Eye (tissue), 1 donor: Measurements from ENCODE around the gene SLC22A13.
"Not testable (repeated sequence)": the region's sequence is repeated elsewhere in the genome, so short reads cannot be mapped to it uniquely, and the experiment has no call there.

Experiments used
- DNase-seq: peaks from one replicate; pipeline ENCODE4 v3.0.0-alpha.2; 2015

Gene SLC22A13

DNA sequence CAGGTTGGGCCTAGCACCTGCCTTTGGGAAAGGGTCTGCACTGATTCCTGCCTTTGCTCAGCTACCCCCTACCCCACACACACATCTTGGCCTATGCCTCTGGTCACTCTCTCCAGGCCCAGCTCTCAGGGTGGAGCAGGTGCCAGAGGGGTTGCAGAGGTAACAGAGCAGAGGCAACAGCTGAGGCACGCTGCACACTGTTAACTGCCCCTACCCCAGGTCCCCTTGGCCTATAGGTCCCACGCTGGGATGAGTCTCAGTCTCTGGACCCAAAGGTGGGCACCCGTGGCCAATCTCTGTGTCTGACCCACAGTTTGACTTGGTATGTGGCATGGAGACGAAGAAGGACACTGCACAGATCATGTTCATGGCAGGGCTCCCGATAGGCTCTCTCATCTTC, 41.3 kb downstream of the SLC22A13 start:
- no peak for DNase-seq

DNA sequence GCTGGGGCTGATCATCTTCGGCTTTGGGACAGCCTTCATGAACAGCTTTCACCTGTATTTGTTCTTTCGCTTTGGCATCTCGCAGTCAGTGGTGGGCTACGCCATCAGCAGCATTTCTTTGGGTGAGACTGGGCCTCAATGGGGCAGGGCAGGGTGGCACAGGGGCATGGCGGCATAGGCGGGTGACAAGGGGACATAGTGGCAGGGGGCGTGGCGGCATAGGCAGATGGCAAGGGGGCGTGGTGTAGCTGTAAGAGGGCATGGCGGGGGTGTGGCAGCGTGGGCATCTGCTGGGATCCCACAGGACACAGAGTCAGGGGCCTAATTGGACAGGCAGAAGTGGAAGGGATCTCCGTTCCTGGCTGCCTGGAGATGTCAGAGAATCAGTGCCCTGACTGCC, 42.0 kb downstream of the SLC22A13 start:
- DNase-seq, result no peak

DNA sequence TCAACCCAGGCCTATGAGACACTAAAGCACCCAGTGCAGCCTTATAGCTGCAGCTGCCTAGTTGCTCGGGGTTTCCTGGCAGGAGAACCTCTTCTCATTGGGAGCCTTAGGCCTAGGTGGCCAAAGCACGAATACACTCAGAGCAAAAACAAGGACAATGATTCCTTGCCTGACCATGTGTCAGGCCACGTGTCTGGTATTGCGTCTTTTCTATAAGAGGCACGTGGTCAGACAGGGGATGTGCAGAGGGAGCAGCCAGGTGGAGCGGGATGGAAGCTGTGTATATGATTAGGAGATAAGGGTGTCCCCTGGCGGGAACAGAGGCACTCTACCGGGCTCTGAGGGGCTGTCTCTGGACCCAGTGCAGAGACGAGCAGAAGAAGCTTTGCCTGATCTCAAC, 42.8 kb downstream of the SLC22A13 start:
- no peak for DNase-seq

DNA sequence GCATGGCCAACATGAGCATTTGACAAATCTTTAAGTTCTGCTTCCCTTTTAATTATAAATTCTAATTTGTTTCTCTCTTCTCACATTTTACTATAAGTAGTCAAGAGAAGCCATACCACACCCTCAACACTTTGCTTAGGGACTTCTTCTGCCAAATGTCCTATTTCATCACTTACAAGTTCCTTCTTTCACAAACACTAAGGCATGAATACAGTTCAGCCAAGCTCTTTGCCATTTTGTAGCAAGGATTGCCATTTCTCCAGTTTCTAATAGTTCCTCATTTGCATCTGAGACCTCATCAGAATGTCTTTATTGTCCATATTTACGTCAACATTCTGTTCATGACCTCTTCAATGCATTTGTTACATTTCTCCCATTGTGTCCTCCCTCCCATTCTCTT, 45.9 kb downstream of the SLC22A13 start:
- no peak for DNase-seq

DNA sequence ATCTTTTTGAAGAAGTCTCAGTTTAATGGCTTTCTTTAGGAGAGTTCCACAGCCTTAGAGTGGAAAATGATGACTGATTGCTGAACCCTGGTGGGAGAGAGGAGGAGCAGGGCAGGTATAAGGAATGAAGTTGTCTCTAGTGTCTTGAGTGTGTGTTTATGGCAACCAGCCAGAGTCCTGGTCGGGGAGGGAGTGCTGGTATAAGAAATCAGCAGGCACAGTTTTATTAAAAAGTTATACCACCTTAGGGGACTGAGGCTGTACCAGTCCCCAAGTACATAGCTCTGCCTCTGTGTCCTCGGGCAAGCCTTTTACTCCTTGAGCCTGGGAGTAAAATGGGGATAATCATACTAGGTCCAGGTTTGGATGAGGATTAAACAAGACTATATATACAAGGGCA, 46.3 kb downstream of the SLC22A13 start:
- DNase-seq, result no peak

DNA sequence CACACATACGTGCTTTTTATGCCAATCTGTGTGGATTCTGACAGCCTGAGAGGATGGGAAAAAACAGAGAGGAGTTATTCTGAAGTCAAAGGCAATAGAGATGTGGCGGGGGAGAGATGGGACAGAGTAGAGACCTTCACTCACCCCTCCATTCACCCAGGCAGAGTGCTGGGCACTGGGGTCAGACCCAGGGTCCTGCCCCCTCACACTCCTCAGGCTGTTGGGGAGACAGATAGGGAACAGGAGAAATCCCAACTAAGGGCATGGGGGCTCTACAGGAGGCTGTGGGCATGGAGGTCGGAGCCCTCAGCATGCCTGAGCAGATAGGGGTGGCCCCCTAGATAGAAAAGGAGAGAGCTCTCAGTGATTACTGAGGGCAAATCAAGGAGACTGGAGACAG, 46.7 kb downstream of the SLC22A13 start:
- no peak for DNase-seq

DNA sequence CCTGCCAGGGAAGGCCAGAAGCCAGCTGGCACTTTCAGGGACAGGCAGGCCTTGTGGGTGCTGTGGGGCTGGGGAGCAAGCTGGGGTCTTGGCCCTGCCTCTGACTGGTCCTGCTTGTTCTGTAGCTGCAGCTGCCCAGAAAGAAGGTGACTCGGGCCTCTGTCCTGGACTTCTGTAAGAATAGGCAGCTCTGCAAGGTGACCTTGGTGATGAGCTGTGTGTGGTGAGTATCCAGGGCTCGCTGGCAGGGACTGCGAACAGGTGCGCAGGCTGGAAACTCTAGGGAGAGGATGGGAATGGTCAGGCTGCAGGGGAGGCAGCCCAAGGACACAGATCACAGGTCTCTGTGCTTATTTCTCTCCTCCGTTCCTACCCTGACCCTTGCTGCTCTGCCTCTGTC, 47.7 kb downstream of the SLC22A13 start:
- no peak for DNase-seq

DNA sequence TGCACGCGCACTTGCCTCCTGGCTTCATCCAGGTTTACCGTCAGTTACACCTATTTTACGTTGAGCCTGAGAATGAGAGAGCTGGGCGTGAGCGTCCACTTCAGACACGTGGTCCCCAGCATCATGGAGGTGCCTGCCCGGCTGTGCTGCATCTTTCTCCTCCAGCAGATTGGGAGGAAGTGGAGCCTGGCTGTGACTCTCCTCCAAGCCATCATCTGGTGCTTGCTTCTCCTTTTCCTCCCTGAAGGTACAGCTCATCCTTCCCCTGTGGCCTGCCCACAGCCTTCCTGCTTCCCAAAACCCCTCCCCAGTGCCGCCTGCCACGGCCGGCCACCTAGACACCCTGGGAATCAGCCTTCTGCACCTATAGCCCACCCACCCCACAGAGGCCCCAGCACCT, 48.1 kb downstream of the SLC22A13 start:
- no peak for DNase-seq

DNA sequence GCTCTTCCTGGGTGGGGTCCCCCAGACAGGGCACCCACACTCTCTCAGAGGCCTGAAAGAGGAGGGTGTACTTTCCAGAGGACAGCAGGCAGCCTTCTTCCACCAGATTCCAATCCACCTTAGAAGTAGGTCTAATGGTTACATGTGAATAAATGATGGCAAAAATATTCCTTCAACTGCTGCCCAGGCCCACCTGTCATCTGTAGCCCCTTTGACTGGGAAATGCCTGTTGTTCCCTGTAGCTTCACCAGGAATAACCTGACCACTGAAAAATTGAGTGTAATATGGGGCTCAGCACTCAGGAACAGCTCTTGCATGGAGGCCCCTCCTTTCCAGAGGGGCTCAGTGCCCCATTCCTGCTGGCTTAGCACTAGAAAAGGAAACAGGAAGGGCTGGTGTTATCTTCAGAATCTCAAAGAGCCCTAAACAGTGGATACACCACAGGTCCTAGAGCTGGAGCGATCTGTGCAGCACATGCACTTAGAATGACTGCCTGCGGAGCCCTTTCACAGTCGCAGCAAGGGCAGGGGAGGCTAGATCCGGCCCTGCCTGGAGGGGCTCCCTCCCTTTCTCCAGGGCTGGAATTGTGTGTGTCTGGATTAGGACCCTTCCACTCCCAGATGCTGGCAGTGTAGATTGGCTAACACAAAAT, 48.6 kb downstream of the SLC22A13 start:
- DNase-seq, result no peak

DNA sequence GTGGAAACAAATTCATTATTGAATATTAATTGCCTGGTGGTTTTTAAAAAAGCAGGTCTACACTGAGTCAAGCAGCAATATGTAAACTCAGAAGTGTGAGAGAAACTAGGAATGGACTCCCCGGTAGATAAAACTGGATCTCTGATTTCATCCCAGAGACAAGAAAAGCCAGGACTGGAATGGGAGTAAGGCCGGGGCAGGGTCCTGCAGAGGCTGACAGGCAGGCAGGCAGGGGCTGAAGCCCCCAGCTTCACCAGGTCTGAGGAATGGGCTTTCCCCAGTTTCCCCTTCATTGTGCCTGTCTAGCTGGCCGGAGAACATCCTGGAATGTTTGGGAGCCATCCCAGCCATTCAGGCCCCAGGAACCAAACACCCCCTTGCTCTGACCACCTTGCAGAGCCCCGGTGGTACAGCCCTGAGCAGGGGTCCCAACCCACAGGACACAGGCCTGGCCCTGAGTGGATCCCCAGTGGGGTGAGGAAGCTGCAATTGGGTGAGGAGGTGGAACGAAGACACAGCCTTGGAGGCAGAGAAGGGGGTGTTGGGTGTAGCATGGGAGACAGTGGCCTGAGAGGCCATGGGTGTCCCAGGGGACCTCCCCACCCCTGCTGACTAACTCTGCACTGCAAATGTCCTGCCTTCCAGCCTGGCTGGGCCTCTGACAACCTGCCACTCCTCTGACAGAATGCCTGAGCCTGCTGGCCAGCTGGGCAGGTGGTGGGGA, 49.3 kb downstream of the SLC22A13 start:
- no peak for DNase-seq

DNA sequence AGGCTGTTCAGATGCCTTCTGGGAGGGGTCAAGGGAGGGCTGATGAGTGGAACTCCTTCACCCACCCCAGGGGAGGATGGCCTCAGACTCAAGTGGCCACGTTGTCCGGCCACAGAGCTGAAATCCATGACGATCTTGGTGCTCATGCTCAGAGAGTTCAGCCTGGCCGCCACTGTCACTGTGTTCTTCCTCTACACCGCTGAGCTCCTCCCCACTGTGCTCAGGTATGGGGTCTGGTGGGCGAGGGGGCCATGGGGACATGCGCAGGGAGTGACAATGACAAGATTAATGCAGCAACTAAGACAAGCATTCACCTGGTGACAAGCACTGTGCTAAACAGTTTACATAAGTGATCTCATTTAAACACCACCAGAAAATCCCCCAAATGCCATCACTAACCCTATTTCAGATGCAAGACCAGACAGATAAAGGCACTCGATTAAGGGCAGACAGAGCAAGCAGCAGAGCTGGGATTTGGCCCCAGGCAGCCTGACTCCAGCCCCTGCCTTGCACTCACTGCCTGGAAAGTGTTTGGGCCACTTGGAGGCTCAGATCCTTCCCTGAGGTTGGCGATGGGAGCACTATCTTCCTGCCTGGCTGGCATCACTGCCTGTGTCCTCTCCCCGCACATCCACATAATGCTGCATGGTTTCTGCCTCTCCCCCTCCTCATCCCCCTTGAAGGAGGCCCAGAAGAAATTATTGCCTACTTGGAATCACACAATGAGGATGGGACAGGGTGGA, 50.0 kb downstream of the SLC22A13 start:
- no peak for DNase-seq

DNA sequence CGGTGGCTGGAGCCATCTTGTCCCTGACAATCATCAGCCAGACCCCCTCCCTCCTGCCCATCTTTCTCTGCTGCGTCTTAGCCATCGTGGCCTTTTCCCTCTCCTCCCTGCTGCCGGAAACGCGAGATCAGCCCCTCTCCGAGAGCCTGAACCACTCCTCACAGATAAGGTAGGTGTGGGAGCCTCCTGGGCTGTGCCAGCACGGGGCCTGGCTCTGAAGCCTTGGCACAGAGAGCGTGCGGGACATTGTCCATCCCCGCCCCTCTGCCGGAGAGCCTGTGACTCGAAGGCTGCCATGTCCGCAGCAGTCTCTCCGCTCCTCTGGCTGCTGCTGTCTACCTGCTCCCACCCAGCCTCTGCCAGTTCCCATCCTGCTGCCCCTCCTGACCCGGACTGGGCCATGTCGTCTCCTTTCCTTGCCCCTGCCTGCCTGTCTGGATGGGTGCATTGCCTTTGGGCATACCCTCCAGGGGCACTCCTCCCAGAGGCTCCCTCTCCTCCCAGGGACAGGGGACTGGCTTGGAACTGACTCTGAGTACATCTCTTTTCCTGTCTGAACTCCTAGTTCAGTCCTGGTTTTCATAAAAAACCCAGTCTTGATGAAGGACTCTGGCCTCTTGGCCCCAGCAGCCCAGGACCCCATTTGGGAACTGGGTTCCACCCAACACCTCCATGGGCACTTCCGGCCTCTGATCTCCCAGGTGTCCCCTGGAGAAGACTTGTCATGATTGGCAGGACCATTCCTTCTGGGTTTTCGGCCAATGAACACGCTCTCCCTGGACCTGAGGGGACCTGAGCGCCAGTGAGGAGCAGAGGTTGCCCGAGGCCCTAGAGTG, 51.0 kb downstream of the SLC22A13 start:
- no peak for DNase-seq

DNA sequence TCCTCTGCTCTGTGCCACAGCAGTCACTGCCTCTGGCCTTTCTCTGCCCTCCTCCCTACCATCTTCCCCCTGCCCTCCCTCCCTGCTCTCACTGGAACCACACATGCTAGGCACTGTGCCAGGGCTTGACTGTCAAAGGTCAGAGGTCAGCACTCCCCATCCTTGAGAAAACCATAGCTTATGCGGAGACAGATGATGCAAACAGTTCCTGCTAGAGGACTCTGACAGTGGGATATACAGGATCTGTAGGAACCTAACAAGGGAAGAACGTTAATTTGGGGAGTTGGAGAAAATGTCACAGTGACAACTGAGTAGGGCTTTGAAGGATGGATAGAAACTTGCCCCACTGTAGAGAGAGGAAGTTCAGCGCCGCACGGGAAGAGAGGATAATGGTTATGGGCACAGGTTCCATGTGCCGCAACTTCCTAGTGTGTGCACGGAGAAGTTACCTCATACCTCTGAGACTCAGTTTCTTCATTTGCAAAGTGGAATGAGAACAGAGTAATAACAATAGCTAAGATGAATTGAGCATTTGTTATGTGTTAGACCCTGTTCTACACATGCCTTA, 51.7 kb downstream of the SLC22A13 start:
- DNase-seq, result no peak

DNA sequence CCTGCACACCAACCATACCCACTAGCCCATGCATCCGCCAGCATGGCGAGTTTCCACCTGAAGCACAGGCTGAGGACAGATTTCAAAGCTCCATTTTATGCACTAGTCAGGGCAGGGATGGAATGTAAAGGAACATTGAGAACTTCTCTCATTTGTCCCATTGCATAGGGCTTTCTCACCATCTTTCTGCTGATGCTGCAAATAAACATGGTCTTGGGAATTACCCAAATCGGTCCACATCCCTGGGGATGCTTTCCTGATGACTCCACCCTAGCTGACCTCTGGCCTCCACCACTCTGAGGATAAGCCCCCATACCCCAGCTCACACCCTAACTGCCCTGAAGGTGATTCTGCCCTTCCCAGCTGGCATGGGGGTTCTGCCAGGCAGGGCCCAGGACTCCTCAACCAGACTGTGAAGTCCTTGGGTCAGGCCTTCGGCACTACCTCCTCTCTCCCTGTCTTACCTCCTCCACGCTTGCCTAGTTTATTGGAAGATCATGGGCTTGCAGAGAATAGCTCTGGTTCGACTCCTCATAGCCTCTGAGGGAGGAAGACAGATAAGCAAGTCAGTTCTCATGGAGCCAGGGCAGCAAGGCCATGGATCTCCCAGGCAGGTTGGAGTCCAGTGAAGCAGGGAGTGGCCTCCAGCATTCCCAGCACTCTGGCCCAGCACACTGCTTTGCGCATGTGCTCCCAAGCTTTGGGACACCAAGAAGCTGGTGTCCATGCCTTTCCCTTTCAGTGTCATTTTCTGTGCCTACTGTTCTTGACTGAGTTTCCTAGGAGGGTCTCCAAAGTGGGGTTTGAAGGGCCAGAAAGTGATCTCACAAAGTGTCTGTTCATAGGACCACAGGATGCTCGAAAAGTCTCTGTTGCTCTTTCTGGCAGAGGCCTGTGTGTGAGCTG, 53.4 kb downstream of the SLC22A13 start:
- DNase-seq, result no peak

DNA sequence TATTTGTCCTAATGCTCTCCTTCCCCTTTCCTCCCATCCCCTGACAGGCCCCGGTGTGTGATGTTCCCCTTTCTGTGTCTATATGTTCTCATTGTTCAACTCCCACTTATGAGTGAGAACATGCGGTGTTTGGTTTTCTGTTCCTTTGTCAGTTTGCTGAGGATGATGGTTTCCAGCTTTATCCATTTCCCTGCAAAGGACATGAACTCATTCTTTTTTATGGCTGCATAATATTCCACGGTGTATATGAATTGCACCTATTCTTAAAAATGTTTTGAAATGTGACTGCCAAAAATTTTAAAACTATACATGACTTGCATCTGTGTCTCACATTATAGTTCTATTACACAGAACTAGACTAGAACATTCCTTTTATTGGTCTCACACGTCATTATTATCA, 55.0 kb downstream of the SLC22A13 start:
- not testable (repeated sequence) for DNase-seq

DNA sequence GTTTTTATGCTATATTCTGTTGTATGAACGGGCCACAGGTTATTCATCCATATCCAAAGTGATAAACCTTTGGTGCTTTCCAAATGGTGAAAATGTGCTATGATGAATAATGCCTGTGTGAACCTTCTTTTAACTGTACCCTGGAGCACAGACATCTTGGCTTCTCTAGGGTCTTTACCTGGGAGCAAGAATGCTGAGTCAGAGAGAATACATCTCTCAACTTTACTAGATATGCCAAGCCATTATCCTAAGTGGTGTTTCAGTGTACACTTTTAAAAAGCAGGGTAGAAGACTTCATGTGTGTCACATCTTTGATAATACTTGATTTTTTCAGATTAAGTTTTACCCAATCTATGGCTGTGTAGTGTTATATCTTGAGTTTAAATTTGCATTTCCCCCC, 57.4 kb downstream of the SLC22A13 start:
- no peak for DNase-seq

DNA sequence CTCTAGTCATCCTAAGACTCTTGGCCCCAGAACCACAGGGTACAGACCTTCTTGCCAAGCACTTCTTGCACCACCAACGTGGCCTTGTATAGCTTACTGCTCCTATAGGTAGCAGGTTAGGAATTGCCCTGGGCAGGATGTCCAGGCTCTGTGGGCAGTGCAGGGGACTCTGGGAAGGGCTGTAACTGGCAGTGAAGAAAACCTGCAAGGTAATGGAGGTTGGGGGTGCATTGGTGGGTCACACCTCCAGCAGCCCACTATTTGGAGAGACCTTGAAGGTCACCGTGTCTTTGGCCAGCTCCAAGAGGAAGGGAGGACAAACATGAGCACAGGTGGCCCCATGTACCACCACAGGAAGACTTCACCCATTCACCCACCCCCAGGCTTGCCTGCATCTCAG, 59.6 kb downstream of the SLC22A13 start:
- no peak for DNase-seq

DNA sequence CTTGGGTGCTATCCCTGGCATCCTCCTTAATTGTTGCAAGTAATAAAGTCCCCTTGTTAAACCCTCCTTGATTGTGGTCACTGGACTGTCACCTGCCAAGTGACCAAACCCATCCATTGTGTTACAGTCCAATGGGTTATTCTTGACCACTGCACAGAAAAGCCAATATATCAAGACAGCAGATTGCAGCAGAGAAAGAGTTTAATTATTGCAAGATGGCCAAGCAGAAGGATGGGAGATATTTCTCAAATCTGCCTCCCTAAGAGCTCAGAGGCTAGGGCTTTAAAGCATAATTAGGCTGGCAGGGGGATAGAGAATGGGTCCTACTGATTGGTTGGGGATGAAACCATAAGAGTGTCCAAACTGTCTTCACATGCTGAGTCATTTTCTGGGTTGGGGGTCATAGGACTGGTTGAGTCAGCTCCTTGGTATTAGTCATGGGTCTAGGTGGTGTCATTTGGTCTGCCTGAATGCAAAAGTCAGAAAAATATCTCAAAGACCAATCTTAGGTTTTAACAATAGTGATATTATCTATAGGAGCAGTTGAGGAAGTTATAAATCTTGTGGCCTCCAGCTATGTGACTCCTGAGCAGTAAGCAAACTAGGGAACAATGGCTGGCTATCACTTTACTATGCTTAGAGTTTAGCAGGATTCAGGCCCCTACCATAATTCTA, 61.9 kb downstream of the SLC22A13 start:
- DNase-seq, result no peak
